NCI-H2171 (cell line): ENCODE results near the gene SMIM35.

Experiments used
- DNase-seq: peaks from one replicate; lab custom pipeline; 2025; lab: John Stamatoyannopoulos, UW

Gene SMIM35

DNA sequence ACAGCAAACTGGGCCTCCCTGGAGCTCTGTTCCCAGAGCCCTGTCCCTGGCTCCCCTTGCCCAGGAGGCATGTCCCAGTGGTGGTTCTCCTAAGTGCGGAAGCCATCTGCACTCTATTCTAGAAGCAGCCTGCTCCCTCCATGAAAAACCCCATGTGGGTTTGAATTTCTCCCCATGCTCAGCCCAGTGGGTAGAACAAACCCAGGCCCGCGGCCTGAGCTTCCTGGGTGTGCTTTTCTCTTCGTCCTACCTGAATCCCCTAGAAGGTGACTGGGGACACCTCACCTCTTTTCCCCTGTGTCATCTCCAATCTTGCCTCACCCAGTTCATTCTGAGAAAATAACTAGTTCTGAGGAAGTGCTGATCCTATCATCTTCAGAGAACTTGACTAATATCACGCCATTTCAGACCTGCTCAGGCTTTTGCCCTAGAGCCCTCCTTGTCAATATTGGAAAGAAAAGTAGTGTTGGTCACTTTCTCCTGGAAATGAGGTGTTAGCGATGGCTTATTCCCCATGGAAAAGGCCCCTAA, 84.7 kb downstream of the SMIM35 start:
- DNase-seq = no peak

DNA sequence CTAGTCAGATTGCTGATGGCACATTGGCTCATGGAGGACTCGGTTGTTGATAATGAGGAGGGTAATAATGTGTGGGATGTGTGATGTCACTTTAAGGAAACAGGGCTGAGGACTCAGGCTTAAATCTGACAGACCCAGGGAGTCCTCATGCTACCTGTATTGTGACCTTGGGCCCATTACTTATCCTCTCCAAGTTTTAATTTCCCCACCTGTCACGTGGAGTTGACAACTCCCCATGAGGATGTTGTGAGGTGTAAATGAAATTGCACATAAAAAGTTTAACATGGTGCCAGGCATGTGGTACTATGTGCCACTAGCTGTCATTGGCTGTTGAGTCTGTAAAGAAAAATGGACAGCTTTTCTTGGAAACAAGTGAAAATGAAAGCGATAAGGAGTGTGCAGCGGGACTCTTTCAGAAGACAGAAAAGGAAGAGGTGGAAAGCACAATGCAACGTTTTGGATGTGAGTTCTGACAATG, 85.2 kb downstream of the SMIM35 start:
- DNase-seq = no peak

DNA sequence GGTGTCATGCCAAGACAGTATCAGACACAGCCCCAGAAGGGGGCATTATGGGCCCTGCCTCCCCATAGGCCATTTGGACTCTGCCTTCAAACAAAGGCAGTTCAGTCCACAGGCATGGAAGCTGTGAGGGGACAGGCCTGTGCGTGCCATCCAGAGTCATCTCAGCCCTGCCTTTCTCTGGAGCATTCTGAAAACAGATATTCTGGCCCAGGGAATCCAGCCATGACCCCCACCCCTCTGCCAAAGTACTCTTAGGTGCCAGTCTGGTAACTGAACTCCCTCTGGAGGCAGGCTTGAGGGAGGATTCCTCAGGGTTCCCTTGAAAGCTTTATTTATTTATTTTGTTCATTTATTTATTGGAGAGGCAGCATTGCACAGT, 85.9 kb downstream of the SMIM35 start:
- DNase-seq = no peak

DNA sequence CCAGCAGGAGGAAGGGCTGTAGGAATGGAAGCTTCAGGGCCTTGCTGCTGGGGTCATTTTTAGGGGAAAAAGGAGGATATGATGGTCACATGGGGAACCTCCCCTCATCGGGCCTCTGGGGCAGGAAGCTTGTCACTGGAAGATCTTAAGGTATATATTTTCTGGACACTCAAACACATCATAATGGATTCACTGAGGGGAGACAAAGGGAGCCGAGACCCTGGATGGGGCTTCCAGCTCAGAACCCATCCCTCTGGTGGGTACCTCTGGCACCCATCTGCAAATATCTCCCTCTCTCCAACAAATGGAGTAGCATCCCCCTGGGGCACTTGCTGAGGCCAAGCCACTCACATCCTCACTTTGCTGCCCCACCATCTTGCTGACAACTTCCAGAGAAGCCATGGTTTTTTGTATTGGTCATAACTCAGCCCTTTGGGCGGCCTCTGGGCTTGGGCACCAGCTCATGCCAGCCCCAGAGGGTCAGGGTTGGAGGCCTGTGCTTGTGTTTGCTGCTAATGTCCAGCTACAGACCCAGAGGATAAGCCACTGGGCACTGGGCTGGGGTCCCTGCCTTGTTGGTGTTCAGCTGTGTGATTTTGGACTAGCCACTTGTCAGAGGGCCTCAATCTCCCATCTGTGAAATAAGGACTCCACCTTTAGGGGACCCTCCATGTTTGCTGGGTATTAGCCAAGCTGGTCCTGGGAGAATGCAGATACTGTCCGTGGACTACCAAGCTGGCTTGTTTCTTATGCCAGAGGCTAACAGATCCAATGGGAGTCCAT, 86.5 kb downstream of the SMIM35 start:
- no peak for DNase-seq

DNA sequence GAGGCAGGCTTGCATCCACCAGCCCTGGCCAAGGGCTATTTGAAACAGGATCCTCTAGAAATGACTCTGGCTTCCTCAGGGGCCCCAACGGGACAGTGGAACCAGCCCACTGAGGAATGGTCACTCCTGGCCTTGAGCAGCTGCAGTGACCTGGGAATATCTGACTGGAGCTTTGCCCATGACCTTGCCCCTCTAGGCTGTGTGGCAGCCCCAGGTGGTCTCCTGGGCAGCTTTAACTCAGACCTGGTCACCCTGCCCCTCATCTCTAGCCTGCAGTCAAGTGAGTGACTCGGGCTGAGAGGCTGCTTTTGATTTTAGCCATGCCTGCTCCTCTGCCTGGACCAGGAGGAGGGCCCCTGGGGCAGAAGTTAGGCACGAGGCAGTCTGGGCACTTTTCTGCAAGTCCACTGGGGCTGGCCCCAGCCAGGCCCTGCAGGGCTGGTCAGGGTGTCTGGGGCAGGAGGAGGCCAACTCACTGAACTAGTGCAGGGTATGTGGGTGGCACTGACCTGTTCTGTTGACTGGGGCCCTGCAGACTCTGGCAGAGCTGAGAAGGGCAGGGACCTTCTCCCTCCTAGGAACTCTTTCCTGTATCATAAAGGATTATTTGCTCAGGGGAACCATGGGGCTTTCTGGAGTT, 87.3 kb downstream of the SMIM35 start:
- DNase-seq = no peak

DNA sequence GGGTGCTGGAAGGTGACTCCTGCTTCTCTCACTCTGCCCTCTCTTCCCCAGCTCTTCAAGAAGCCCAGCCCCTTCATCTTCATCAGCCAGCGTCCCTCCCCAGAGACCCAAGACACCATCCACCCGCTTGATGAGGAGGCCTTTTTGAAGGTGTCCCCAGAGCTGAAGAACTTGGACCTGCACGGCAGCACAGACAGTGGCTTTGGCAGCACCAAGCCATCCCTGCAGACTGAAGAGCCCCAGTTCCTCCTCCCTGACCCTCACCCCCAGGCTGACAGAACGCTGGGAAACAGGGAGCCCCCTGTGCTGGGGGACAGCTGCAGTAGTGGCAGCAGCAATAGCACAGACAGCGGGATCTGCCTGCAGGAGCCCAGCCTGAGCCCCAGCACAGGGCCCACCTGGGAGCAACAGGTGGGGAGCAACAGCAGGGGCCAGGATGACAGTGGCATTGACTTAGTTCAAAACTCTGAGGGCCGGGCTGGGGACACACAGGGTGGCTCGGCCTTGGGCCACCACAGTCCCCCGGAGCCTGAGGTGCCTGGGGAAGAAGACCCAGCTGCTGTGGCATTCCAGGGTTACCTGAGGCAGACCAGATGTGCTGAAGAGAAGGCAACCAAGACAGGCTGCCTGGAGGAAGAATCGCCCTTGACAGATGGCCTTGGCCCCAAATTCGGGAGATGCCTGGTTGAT, 88.0 kb downstream of the SMIM35 start:
- no peak for DNase-seq

DNA sequence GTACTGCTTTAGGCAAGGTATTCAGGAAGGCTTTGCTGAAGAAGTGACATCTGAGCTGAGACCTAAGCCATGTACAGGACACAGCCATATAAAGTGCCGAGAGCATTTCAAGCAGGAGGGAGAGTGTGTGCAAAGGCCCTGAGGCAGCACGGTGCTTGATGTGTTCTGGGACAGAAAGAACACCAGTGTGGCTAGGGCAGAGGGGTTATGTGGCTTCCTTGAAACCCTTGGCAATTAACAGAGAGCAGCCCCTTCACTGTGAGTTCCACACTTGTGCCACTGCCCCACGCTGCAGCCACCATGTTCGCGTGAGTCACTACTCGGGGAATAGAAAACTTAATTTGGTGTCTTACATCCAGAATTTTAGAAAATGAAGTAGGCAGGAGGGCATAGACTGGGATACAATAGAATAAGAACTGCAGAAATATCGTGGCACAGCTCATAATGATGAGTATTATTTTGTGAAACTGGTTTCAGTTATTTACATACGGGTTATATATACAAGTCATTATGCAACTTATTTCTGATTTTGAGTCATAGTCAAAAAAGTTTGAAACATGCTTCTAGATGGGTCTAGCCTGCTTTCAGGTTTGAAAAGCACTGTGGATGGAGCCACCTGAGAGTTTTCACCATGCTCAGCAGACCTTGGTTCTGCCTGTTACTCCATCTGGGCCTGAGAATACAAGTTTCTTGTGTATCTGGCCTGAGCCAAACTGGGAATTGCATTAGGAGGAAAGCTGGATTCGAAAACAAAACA, 88.8 kb downstream of the SMIM35 start:
- DNase-seq = no peak

DNA sequence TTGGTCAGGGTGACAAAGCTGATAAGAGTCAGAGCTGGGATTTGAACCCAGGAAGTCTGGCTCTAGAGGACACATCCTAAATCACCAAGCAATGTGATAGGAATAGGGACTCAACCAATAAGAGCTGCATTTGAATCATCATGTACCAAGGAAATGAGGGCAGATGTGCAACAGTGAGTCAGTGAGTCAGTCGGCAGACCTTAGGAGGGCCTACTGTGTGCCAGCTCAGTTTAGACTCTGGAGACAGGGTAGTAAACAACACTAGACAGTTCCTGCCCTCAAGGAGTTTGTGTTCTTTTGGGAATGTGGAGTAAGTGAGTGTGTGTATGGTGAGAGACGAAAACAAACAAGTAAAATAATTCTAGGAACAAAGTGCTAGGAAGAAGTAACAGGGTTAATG, 89.4 kb downstream of the SMIM35 start:
- DNase-seq = no peak

DNA sequence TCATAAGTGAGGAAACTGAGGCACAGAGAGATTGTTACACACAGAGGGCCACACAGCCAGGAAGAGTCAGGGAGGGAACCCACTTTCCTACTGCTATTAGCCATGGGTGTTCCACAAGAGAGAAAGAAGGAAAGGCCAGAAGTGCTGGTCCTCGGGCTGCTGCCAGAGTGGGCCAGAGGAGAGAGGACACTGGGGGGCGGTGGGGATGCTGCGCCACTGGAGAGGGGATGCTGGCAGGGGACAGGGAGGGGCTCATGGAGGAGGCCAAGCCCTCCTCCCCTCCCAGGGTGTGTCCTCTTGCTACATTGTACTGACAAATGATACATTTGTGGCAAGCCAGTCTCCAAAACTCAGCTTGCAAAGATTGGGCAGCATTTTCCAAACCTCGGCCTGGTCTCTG, 90.7 kb downstream of the SMIM35 start:
- DNase-seq = no peak

DNA sequence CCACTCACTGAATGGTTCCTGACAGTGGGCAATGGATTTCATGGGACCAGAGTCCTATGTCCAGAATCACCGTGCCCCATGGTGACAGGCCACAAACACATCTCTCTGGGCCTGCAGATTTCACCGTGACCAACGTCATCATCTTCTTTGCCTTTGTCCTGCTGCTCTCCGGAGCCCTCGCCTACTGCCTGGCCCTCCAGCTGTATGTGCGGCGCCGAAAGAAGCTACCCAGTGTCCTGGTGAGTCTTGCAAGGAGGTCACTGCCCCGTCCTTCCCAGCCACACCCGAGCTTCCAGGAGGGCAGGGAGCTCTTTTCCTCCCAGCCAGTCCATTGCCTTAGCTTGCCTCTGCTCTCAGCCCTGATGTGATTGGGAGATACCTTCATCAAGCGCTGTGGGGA, 91.3 kb downstream of the SMIM35 start:
- DNase-seq = no peak

DNA sequence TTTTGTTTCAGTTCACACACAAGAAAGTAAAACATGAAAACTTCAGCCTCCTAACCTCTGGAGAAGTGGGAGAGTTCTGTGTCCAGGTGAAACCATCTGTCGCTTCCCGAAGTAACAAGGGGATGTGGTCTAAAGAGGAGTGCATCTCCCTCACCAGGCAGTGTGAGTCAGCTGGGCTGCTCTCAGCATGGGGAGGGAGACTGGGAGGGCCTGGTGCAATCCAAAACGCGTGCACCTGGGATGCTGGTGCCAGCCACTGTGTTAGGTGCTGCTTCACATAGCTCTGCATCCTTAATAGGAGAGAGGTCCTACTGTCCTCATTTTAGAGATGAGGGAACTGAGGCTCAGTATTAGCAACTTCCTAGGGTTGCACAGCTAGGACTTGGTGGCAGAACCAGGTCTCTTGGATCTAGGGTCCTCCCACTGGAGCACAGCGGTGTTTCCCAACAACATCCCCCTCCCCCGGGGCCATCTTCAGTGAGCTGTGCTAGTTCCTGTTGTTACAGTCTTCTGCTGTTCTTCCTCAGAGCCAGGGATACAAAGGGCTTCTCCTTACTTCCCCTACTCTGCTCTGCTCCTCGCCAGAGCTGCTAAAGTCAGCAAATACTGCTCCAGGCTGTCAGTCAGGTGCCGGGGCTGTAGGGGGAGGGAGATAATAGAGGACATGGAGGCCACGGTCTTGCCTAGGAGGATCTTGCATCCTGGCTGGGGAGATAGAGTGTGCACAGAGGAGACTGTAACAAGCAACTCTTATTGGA, 92.6 kb downstream of the SMIM35 start:
- no peak for DNase-seq

DNA sequence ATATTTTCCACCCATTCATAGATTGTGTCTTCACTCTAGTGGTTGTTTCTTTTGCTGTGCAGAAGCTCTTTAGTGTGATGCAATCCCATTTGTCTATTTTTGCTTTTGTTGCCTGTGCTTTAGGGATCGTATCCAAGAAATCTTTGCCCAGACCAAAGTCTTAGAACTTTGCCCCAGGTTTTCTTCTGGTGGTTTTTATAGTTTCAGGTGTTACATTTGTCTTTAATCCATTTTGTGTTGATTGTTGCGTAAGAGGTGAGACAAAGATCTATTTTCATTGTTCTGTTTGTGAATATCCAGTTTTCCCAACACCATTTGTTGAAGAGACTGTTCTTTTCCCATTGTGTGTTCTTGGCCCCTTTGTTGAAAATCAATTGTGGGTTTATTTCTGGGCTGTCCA, 94.1 kb downstream of the SMIM35 start:
- no peak for DNase-seq

DNA sequence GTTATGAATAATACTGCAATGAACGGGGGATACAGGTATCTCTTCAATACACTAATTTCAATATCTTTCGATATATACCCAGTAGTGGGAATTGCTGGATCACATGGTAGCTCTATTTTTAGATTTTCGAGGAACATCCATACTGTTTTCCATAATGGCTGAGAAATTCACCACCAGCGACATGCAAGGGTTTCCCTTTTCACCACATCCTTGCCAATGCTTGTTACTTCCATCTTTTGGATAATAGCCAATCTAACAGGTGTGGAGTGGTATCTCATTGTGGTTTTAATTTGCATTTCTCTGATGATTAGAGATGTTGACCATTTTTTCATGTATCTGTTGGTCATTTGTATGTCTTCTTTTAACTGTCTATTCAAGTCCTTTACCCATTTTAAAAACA, 94.6 kb downstream of the SMIM35 start:
- DNase-seq = no peak

DNA sequence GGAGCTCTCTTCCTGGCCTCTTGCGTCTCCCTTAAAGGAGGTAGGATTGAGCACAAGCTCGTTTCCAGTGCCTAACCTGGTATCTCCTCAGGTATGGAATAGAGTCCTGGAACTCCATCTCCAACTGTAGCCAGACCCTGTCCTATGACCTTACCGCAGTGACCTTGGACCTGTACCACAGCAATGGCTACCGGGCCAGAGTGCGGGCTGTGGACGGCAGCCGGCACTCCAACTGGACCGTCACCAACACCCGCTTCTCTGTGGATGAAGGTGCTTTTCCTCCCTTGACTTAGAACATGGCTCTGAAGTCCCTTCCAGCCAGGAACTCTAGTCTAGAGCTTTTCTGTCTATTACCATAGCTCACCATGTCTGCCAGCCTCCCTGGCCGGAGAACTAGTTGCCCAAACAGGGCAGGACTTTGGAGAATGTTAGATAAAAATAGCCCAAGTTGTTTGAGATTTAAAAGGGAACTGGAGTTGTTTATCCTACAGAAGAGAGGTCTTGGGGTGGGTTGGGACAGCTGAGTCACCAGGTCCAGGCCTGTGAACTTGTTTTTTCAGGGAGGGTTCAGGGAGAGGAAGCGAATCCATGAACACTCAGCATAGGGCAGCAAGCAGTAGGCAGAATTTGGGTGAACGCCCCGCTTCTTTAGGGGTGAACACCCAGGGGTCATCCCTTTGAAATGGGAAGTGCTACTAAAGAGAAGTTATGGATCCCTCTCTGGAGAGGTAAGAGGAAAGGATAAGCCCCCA, 97.2 kb downstream of the SMIM35 start:
- no peak for DNase-seq

DNA sequence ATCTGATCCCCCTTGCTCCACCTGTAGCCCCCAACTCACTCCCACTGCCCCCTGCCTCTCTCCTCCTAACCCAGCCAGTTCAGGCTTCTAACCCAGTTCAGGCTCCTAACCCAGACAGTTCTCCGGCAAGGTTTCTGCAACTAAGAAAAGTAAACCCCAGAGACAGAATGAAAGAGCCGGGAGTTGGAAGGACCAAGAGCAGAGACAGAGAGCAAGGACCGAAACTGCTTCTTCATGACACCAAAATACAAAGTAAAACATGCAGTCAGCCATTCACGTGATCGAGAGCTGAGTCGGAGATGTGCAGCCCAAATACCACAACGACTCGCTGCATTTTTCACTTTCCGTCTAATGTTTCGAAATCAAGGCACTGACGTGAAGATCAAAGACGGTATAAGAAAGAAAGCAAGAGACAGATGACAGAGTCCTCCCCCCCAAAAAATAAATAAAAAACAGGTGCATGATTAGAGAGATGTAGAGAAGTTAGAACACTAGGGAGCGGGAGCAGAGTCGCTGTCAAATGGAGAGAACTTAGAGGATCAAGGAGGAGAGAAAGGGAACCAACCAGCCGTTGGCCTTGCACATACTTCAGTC, 99.7 kb downstream of the SMIM35 start:
- no peak for DNase-seq

DNA sequence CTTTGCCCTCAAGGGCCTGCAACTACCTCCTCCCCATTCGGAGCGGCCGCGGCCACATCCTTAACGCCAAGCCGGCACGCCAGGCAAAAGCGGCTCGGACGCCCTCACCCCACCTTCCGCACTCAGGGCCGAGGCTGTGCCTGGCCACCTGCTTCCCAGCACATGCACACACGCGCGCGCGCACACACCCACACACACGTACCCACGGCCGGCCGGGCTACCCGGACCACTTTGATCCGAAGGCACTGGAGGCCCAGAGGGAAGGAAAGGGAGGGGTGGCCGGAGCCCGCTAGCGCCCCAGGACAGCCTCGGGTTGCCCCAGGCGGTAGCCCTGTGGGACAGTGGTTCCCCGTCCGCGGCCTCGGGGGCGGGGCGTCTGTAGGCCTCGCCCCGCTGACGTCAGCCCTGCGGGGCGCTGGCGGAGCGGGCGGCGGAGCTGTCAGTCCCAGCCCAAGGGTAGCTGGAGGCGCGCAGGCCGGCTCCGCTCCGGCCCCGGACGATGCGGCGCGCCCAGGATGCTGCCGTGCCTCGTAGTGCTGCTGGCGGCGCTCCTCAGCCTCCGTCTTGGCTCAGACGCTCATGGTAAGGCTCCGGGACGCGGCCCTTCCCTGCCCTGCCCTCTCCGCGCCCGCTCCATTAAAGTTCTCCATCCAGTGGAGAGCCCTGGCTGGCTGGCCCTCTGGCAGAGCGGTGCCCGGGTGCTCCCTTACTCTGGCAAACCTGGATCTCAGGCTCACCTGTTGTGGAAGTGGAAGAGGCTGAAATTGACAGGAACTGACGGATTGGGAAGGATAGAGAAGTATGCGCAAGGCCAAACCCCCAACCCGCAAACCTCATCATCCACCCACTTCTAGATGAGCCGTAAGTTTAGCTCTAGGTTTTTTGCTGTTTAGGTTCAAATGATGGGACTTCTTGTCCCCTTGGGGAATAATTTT, 100.5 kb downstream of the SMIM35 start, which contains the start of gene IL10RA:
IL10RA (plus strand) TSS at position 442 of the 935 bp plus-strand sequence; CDS start at position 516, 74 bp downstream.
- DNase-seq = peak; percentile 32

DNA sequence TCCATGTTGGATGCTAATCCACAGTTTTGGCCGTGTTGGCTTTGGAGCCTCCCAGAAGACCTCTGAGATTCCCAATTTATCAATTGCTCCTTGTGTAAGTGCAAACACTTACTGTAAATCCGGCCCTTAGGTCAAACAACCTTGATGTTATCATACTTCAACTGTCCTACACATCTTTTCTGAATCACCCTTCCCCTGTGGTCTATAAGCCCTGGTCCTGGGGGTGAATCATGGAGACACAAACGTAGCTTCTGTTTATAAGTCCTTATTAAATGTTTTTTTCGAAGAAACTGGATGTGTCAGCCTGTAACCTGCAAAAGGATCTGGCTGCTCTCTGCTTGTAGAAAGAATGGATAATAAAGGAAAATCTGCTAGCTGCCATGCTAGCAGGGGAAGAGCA, 102.3 kb downstream of the SMIM35 start:
- no peak for DNase-seq

DNA sequence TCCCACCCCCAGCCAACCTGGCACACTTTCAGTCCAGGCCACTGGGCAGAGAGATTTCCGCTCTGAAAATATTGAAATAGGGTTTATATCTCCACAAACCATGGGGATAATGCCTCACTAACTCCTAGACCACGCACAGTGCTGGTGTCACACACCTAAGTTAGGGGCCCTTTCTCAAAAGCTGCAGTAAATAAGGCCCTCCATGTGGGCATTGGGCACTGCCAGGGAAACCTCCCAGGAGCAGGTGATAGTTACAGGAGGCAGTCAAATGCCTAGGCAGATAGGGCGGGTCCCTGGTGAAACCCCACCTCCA, 103.6 kb downstream of the SMIM35 start:
- DNase-seq = no peak

DNA sequence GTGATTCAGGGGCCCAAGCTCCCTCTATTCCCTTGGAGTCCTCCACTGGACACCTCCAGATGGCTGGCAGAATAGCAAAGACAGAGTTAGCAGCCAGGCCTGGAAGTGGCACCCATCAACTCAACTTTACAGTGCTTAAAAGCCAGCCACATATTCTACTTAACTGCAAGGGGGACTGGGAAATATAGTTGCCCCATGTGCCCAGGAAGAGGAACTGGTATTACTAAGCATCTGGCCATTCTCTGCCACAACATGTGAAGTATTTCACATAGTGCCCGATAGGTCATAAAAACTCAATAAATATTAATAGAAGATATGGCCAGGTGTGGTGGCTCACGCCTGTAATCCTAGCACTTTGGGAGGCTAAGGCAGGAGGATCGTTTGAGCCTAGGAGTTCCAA, 106.0 kb downstream of the SMIM35 start:
- DNase-seq = no peak
